Measurements from ENCODE around the gene HNRNPH1. TPM values are rescaled to one million over a fixed set of nuclear protein-coding genes. Genes with fewer than 3 reads are reported as not detected.

Gene HNRNPH1
- total and polyA plus RNA-seq, 2 of the 13 experiments (the other 11 are each of a cell fraction or from before 2014, with no cell fraction given) = 382 to 1,064 TPM

DNA sequence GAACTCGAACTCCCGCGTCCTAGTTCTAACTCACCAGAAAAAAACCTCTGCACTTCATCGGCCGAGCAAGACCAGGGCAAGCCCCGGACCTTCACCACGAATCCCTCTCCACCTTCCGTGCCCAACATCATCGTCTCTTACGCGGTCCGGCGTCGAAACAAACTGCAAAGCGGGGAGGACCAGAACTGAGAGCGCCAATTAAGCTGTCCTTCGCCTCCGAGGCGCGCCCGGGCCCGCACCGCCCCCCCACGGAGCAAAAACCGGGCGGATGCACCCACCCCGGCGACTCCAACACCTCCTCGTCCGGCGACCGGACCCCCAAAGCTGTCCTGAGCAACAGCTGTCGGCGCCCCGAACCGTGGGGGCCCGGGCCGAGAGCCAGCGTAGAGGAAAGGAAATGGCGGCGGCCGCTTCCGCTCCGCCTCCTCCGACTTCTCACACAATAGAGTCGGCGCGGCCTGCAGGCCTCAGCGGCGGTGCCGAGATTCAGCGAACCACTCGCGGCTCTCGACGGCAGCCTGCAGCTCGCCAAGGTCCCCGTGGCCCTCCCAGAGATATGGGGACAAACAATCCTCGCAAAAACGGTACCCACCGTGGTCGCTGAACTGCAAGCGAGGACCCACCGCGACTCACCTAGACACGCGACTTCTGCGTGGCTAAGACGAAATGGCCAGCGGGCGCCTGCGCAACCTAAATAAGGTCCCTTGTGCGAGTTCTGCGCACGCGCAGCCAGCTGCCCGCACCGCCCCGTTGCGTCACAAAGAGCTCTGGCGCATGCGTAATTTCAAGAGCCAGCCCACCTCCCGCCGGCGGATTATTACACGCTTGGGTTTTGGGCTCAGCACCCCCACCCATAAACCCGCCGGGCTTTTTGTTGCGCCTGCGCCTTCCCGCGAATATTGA, at the start of gene HNRNPH1 (continued):
- TF ChIP-seq MLXIP (CRISPR knock-in tag; IDR thresholded peaks at IDR 0.05; ENCODE audit: borderline replicate concordance) (peak; percentile 61; the same call in 1 of the 2 replicates), MTA1 (CRISPR knock-in tag; IDR thresholded peaks at IDR 0.05; ENCODE audit: borderline replicate concordance) (no peak), ZNF281 (CRISPR knock-in tag; IDR thresholded peaks at IDR 0.05; ENCODE audit: borderline replicate concordance) (no peak; the same call in 1 of the 2 replicates), ZSCAN30 (CRISPR knock-in tag; IDR thresholded peaks at IDR 0.05) (no peak; the same call in 1 of the 2 replicates), FOXA3 (CRISPR knock-in tag; IDR thresholded peaks at IDR 0.05) (peak; percentile 60; the same call in 1 of the 2 replicates), POLR2G (IDR thresholded peaks at IDR 0.05; ENCODE audit: low read depth, low read length) (peak; percentile 100), CHD4 (IDR thresholded peaks at IDR 0.05; ENCODE audit: borderline replicate concordance, low read length) (no peak), HDAC6 (IDR thresholded peaks at IDR 0.05; ENCODE audit: low read depth, low read length) (no peak), ZHX1 (CRISPR knock-in tag; IDR thresholded peaks at IDR 0.05; ENCODE audit: low read depth) (0 out of 2 replicates have a peak, but pooled peaks have one; percentile 26), SATB2 (CRISPR knock-in tag; IDR thresholded peaks at IDR 0.05) (peak; percentile 92), SYNCRIP (IDR thresholded peaks at IDR 0.05; ENCODE audit: insufficient read depth, low read depth, low read length) (no peak), NFE2 (CRISPR knock-in tag; IDR thresholded peaks at IDR 0.05) (no peak), ZNF101 (CRISPR knock-in tag; IDR thresholded peaks at IDR 0.05; ENCODE audit: borderline replicate concordance, low read depth) (no peak), MED8 (CRISPR knock-in tag; IDR thresholded peaks at IDR 0.05; ENCODE audit: insufficient replicate concordance) (peak; percentile 82), RARA (CRISPR knock-in tag; IDR thresholded peaks at IDR 0.05) (peak; percentile 30; the same call in 1 of the 2 replicates)
- TF ChIP-seq, protein P1, sequence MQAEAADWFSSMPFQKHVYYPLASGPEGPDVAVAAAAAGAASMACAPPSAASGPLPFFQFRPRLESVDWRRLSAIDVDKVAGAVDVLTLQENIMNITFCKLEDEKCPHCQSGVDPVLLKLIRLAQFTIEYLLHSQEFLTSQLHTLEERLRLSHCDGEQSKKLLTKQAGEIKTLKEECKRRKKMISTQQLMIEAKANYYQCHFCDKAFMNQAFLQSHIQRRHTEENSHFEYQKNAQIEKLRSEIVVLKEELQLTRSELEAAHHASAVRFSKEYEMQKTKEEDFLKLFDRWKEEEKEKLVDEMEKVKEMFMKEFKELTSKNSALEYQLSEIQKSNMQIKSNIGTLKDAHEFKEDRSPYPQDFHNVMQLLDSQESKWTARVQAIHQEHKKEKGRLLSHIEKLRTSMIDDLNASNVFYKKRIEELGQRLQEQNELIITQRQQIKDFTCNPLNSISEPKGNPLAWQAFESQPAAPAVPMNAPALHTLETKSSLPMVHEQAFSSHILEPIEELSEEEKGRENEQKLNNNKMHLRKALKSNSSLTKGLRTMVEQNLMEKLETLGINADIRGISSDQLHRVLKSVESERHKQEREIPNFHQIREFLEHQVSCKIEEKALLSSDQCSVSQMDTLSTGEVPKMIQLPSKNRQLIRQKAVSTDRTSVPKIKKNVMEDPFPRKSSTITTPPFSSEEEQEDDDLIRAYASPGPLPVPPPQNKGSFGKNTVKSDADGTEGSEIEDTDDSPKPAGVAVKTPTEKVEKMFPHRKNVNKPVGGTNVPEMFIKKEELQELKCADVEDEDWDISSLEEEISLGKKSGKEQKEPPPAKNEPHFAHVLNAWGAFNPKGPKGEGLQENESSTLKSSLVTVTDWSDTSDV (CRISPR knock-in tag; IDR thresholded peaks at IDR 0.05) = peak; percentile 84

Data from HepG2 (cell line).